HFF-Myc (cell line): ENCODE measurements around the gene OTOP1.
A peak's percentile ranks its signal among the peaks of the same experiment; 100 is the strongest.
"Not testable (repeated sequence)": the region's sequence is repeated elsewhere in the genome, so short reads cannot be mapped to it uniquely, and the experiment has no call there.

Source experiments
- DNase-seq: peaks from one replicate; pipeline ENCODE4 v3.0.0-alpha.2; 2011; ENCODE audit warnings: low read depth; ENCODE audit errors: extremely low read depth
- H3K4me3 ChIP-seq: replicated peaks from 2 replicates; pipeline ENCODE4 v1.5.1; 2011; ENCODE audit warnings: low read depth, mild to moderate bottlenecking, control low read depth, low read length
- TF ChIP-seq, protein P1 (sequence below): IDR thresholded peaks from 2 replicates; pipeline ENCODE4 v1.5.1; 2012; ENCODE audit warnings: mild to moderate bottlenecking, low read depth, low read length, control low read depth; ENCODE audit errors: missing control alignments

OTOP1 gene

GRCh38 chr4:4145622-4146021, 81.1 kb downstream of the OTOP1 start:
- DNase-seq, H3K4me3 ChIP-seq: not testable (repeated sequence)
- TF ChIP-seq, protein P1, sequence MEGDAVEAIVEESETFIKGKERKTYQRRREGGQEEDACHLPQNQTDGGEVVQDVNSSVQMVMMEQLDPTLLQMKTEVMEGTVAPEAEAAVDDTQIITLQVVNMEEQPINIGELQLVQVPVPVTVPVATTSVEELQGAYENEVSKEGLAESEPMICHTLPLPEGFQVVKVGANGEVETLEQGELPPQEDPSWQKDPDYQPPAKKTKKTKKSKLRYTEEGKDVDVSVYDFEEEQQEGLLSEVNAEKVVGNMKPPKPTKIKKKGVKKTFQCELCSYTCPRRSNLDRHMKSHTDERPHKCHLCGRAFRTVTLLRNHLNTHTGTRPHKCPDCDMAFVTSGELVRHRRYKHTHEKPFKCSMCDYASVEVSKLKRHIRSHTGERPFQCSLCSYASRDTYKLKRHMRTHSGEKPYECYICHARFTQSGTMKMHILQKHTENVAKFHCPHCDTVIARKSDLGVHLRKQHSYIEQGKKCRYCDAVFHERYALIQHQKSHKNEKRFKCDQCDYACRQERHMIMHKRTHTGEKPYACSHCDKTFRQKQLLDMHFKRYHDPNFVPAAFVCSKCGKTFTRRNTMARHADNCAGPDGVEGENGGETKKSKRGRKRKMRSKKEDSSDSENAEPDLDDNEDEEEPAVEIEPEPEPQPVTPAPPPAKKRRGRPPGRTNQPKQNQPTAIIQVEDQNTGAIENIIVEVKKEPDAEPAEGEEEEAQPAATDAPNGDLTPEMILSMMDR, result peak; percentile 39

DNA sequence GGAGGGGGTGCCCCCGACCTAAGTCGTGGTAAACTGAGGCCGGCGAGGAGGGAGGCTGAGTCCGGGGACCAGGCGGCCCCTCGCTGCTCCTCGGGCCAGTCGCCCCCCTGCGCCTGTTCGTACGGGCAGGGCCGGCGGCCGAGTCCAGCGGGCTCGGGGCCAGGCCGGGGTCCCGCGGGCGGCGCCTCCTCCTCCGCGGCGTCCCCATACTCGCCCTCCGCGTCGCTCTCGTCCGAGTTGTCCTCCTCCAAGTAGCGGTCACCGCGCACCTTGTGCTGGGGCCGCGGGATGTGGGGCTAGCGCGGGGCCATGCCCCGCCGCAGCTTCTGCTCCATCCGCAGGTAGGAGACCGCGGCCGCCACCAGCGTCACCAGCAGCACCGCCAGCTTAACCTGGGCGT, 83.4 kb downstream of the OTOP1 start:
- not testable (repeated sequence) for H3K4me3 ChIP-seq

GRCh38 chr4:4142679-4143078, 84.0 kb downstream of the OTOP1 start:
- not testable (repeated sequence) for DNase-seq, H3K4me3 ChIP-seq

More for the DNA sequence above, 83.4 kb downstream of the OTOP1 start:
- DNase-seq, result not testable (repeated sequence)

- H3K4me3 ChIP-seq, DNase-seq: not testable (repeated sequence)
Measured at GRCh38 chr4:4141186-4141585, 85.5 kb downstream of the OTOP1 start.
